Stimulated activated CD4-positive, alpha-beta T cell treated with anti-CD3 and anti-CD28 coated beads, TNF-alpha, amount 100 ng/mL, for 4 hours (primary cell): Measurements from ENCODE around the gene RPS6KA2.

Source experiments
- DNase-seq, 3 experiments: peaks; one replicate each; pipeline ENCODE4 v3.0.0-alpha.2; 2020; ENCODE audit warnings: low read depth in 3 of 3

RPS6KA2 gene

DNA sequence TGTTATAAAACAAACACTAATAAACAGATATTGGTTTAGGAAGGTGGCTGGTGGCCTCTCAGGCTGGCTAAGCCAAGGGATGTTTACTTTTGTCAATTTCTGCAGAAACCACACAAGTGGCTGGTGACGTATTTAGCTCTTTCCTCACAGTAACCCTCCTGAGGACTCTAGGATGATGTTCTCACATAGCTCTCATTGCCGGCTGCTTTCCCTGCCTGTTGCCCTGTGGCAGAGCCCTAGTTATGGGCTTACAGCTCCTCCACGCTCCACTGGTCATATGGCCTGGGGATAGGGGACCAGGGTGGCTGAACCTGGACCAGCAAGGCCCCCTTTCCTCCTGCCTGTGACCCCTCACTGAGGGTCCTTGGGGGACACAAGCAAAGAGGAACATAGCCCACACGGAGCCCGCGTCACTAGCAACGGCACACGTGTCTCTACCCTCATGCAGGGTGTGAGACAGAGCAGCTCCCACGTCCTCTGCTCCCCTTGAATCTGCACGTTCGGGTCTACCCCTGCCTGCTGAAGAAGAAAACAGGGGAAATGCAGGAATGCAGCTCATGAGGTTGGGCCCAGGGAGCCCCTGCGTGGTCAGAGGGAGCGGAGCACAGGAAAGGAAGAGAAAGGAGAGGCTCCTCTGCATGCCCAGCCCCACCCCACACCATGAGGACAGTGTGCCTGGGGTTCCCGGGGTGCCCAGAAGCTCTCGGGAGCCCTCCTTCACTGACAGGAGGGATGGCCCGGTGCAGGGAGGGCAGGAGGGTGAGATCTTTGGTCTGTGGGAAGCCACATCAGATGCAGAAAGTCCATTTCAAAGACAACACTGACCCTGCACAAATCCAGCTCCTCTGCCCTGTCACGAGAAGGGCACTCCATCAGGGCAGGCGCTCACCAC, 54.4 kb downstream of the RPS6KA2 start:
- no peak for DNase-seq

DNA sequence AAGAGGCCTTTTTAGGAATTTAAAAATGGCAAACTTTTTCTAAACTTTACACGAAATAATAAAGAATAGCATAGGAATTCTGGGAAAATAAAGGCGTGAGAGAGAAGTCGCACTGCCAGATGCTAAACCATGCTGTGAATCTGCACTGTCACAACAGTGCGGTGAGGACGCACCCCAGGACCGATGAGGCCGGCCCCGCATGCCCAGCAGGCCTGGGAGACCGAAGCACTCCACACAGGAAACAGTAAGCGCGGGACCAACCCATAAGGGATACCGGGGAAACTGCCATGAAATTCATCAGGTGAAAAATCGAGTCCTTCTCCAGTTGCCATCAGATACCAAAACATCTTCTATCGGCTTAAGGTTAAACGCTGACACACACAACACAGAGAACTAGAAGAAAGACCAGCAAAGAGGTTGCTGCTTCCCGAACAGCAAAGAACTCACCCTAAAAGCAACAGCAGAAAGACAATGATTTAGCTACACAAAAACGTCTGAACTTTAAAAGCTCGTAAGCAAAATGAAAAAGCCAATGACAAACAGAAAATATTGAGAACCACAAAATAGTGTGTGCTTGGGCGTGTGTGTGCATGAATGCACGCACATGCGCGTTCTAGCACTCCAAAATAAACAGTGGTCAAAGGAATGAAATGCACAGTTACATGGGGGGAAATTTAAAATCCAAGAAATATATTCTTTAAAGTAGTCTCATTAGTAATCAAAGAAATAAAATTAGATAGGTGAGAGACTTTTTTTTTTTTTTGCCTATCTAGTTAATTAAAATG, 55.9 kb downstream of the RPS6KA2 start:
- DNase-seq, result no peak

- no peak for DNase-seq
Measured at GRCh38 chr6:166569206-166569605, 57.8 kb downstream of the RPS6KA2 start.

GRCh38 chr6:166567813-166568212, 59.2 kb downstream of the RPS6KA2 start:
- no peak for DNase-seq

DNA sequence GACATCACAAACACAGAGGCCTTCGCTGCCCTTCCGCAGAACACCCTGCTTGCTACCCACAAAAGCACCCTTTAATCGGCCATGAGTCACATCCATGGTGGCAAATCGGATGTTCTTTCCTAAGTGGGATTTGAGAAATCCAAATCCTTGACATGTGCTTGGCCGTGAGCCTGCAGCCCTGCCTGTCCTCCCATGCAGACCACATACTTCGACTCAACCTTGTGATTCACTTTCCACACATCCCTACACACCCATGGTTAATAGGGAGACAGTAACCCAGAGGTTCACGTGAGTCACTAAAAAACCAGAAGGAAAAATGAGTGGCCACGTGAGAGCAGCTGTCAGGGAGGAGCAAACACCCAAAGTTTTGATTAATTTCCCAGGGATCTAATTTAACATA, 59.9 kb downstream of the RPS6KA2 start:
- no peak for DNase-seq

GRCh38 chr6:166566026-166567011, 60.7 kb downstream of the RPS6KA2 start:
- no peak for DNase-seq

GRCh38 chr6:166565084-166565967, 61.7 kb downstream of the RPS6KA2 start:
- no peak for DNase-seq

GRCh38 chr6:166563805-166564204, 63.2 kb downstream of the RPS6KA2 start:
- DNase-seq, result no peak

DNA sequence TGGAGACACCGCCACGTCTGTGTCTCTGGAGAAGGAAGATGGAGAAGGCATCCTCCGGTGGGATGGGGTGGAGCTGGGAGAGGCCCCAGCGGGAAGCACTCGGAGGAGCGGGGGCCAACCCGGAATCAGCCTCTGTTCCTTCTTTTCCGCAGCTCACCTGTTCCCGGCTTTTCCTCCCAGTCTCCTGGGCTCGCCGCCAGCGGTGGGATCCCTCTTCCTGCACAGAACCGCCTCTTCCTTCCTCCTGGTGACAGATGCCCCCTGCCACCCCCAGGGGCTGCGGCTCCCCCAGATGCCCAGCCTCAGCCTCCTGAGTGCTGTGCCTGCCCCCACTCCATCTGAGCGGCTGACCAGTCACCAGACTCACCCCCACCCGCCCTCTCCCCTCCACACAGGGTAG, 63.9 kb downstream of the RPS6KA2 start:
- no peak for DNase-seq

DNA sequence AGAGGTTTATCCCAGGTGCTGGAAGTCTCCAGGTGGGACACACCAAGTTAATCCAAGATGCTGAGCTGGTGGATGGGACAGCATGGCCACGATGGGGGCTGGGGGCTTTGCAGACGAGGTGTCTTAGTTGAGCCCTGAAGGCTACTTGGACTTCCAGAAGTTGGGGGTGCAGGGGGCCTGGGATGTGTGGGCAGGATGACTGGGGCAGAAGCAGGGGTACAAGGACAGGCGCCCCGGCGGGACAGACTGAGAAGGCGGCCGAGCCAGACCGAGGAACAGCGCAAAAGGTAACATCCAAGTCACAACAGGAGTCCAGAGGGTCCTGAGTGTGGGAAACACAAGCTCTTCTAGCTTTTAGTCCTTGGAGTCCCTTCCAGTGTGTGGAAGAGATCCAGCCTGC, 64.3 kb downstream of the RPS6KA2 start:
- no peak for DNase-seq

DNA sequence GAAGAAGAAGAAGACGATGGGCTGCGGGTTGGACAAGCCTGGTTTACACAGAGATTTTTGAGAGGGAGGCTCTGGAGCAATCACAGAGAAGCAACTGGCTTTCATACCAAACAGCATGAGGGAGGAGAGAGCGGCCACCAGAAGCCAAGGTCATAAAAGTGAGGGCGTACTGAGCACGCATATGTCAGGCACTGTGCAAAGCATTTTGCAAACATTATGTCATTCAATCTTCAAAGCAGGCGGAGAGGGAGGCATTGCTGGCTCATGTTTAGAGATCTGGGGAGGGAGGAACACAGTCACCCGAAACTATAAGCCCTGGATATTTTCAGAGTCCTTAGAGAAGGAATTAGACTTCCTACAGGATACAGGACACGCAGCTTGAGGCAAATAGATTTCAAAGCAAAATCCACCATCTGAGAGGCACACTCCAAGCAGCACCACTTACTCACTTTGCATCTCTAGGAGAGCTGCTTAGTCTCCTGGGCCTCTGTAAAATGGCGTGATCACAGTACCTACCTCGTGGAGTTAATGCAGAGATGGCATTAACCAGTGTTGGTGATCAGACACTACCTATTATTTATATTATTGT, 65.2 kb downstream of the RPS6KA2 start:
- no peak for DNase-seq

DNA sequence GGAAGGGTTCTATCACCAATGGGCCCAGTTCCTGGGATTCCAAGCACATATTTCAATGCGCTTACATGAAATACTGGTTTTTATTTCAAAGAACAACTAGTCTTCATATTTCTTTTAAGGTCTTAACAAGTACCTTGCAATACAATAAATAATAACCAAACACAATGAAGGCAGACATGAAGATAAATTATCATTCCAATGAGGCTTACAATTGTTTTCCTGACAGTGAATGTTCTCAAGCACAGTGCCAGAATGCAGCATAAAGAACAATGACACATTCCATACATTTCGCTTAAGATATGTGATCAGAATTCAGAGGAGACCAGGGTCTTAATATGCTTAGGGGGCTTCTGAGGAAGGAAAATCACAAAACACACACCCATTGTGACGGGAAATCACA, 66.8 kb downstream of the RPS6KA2 start:
- DNase-seq, result no peak

DNA sequence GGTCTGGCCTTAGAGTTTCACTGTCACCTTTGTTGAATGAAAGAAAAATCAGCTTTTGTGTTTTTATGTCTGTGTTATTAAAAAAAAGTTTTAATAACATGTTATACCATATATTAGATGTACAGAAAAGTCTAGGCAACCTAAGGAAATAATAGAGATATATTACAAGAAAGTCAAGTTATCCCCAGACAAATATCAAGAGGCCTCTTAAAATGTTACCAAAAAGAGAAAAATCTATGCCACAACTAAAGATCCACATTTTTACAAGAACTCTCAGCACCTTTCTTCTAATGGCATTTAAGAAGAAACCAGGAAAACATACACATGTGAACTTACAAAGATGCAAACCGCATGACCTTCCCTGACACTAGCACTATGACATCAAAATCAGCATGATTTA, 67.4 kb downstream of the RPS6KA2 start:
- no peak for DNase-seq

- no peak for DNase-seq
Measured at GRCh38 chr6:166559211-166559610, 67.8 kb downstream of the RPS6KA2 start.

- DNase-seq, result no peak
Measured at GRCh38 chr6:166558156-166559005, 68.7 kb downstream of the RPS6KA2 start.

DNA sequence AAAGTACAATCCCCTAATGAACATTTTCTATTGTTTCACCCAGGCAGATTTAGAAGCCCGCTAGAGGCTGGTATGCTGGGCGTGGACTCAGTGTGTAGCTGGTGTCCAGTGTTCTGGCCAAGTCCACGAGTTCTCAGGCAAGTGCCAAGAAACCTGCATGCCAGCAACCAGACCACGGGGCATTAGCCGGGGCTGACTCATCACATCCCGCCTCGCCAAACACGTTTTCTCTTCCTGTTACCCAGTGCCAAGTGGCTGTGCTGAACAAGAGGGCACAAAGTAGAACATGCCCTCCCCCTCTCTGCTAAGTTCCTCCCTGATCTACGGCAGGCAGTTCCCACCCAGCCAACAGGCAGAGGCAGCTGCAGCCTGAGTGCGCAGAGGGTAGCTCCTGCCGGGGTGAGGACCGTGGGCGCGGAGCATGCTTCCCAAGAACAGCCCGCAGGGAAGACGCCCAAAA, 70.2 kb downstream of the RPS6KA2 start:
- no peak for DNase-seq

- DNase-seq, result no peak
Measured at GRCh38 chr6:166556336-166556735, 70.7 kb downstream of the RPS6KA2 start.

DNA sequence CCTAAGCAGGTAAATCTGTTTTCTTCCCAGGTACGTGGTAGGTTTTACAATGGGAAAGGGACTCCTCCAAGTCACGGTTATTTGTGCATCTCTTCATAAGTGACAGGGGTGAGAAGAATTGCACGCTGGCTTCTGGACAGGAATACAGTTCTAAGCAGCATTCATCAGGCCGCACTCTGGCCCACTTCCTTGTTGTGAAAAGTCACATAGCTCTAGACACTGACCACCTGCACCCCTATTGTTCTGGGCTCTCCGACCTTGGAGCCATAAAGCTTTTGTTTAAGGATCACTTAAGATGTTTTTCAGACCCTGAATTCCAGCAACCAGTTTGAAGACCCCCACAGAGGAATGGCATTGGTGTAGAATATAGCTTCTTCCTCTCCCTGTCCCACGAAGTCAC, 72.0 kb downstream of the RPS6KA2 start:
- no peak for DNase-seq

GRCh38 chr6:166554316-166554715, 72.7 kb downstream of the RPS6KA2 start:
- DNase-seq, result no peak
